AG04450 (cell line): ENCODE measurements around the gene LRP5. TPM values are rescaled to one million over a fixed set of nuclear protein-coding genes. Genes with fewer than 3 reads are reported as not detected.
A peak's percentile ranks its signal among the peaks of the same experiment; 100 is the strongest.

Experiments used
- CTCF ChIA-PET: fragments of 300-600, 350-600 bp; formaldehyde crosslinking; extraction: SDS; loops from one replicate; lab custom pipeline; 2022; ENCODE audit warnings: antibody characterized with exemption, inconsistent platforms; lab: Charles Lee
- POLR2A ChIA-PET: fragments of 350-600 bp; formaldehyde crosslinking; extraction: SDS; loops from one replicate; lab custom pipeline; 2021; ENCODE audit warnings: antibody characterized with exemption, inconsistent platforms; lab: Yijun Ruan, JAX
- DNase-seq: peaks from one replicate; pipeline ENCODE4 v3.0.0-alpha.2; 2011; ENCODE audit warnings: low read depth, low spot score
- H3K27ac ChIP-seq: one replicate; pipeline ENCODE4 v1.5.1; 2012; ENCODE audit warnings: low read depth, low read length, control low read depth
- H3K27me3 ChIP-seq: one replicate; pipeline ENCODE4 v1.6.0; 2012; ENCODE audit warnings: low read length; ENCODE audit not compliant: control insufficient read depth, insufficient read depth
- H3K4me3 ChIP-seq: 2 replicates; pipeline ENCODE4 v1.5.1; 2011; ENCODE audit warnings: mild to moderate bottlenecking, low read depth, low read length, control low read depth
- H3K9me3 ChIP-seq: 2 replicates; pipeline ENCODE4 v1.5.1; 2012; ENCODE audit warnings: low read length; ENCODE audit not compliant: control insufficient read depth, insufficient read depth
- CTCF ChIP-seq: IDR thresholded peaks from 2 replicates; pipeline ENCODE4 v1.5.1; 2011; ENCODE audit warnings: low read depth, low read length, control low read depth, inconsistent platforms
- polyA plus RNA-seq: library from polyadenylated mRNA; depleted of rRNA; stranded (reverse); fragments of >200 nt; gene quantifications from 2 replicates; pipeline ENCODE4 v1.2.3, GENCODE V29; 2011

The LRP5 gene
- polyA plus RNA-seq, 1 experiment, result 4.9 TPM

GRCh38 chr11:68308068-68308467, 4.3 kb upstream of the LRP5 start:
- ChIA-PET CTCF (no interaction called here), POLR2A (no interaction called here)
- no peaks in the 10 kb centered on the region for H3K27me3 ChIP-seq
- TF ChIP-seq CTCF, result no peak
- DNase-seq, result no peak
- H3K27ac ChIP-seq, result no peak overlapping the region
- peaks cover 7% of the 10 kb centered on the region for H3K9me3 ChIP-seq
- no peak overlapping the region for H3K4me3 ChIP-seq

- no peaks in the 10 kb centered on the region for H3K9me3 ChIP-seq
- CTCF ChIA-PET, result interaction anchor here (0.7 kb wide), 1 partner anchor 1107 kb away, joined by 3 read pairs; no protein-coding TSS in a partner anchor
- no peak for TF ChIP-seq CTCF
- no peak overlapping the region for H3K27ac ChIP-seq
- DNase-seq, result no peak
- H3K27me3 ChIP-seq, result no peaks in the 10 kb centered on the region
- H3K4me3 ChIP-seq, result no peak overlapping the region
- POLR2A ChIA-PET, result no interaction called here
Observed at GRCh38 chr11:68309621-68310185, 2.7 kb upstream of the LRP5 start.

- H3K27me3 ChIP-seq, result no peaks in the 10 kb centered on the region
- no peak overlapping the region for H3K27ac ChIP-seq
- no peaks in the 10 kb centered on the region for H3K9me3 ChIP-seq
- TF ChIP-seq CTCF, result no peak
- ChIA-PET CTCF (interaction anchor here (0.7 to 1.3 kb wide), 2 partner anchors 9 to 13 kb away, joined by 3 to 11 read pairs; no protein-coding TSS in a partner anchor), POLR2A (interaction anchor here (1.9 kb wide), 1 partner anchor 40 kb away, joined by 7 read pairs; the partner anchor contains the start of gene C11orf24)
- no peak for DNase-seq
- H3K4me3 ChIP-seq, result no peak overlapping the region; the same call in 1 of the 2 replicates
Observed at GRCh38 chr11:68311160-68312116, 953 bp upstream of the LRP5 start.

- Histone ChIP-seq H3K27me3 (no peaks in the 10 kb centered on the region), H3K27ac (no peak overlapping the region), H3K4me3 (peak overlapping the region; percentile 76), H3K9me3 (no peaks in the 10 kb centered on the region)
- CTCF ChIA-PET, result interaction anchor here (1.0 kb wide), 1 partner anchor 15 kb away, joined by 4 read pairs; no protein-coding TSS in a partner anchor
- POLR2A ChIA-PET, result interaction anchor here (1.0 kb wide), 1 partner anchor 67 kb away, joined by 3 read pairs; no protein-coding TSS in a partner anchor
- TF ChIP-seq CTCF, result no peak
- DNase-seq, result no peak
Observed at GRCh38 chr11:68312780-68313573, 586 bp downstream of the LRP5 start.
